Measurements from ENCODE around the gene PCDH9. TPM values are rescaled to one million over a fixed set of nuclear protein-coding genes. Genes with fewer than 3 reads are reported as not detected.

Gene PCDH9
- total and polyA plus RNA-seq, 10 of the 15 experiments (the other 5 are each of a cell fraction or from before 2014, with no cell fraction given) = 0.02 to 2.3 (median 0.05) TPM; not detected in 1

GRCh38 chr13:66774046-66774445 is 456.1 kb downstream of the PCDH9 start:
- H3K79me2 ChIP-seq (ENCODE audit: control insufficient read depth, insufficient read depth, low read length) = no peaks in the 10 kb centered on the region
- no peaks in the 10 kb centered on the region for H3K36me3 ChIP-seq (ENCODE audit: control insufficient read depth in 2 of 2, insufficient read depth in 2 of 2, low read length in 1 of 2)
- SMC1A ChIA-PET (ENCODE audit: uncharacterized antibody, unreplicated experiment) = no interaction called here
- no peak overlapping the region for H3K9ac ChIP-seq (ENCODE audit: control insufficient read depth, insufficient read depth, low read length)
- H2AFZ ChIP-seq (ENCODE audit: control insufficient read depth, low read depth, low read length) = no peak overlapping the region
- intact Hi-C loops (cut with micrococcal nuclease; ENCODE audit: unreplicated experiment) (no loop called here), in situ Hi-C loops (cut with MboI) (no loop called here)
- H3K4me3 ChIP-seq = no peak overlapping the region
- POLR2A ChIA-PET = no interaction called here
- no peaks in the 10 kb centered on the region for H3K9me3 ChIP-seq (replicated peaks; ENCODE audit: control insufficient read depth, insufficient read depth, low read length)
- TF ChIP-seq PAX8 (IDR thresholded peaks at IDR 0.05) = no peak
- TF ChIP-seq EGR1 (IDR thresholded peaks at IDR 0.05; ENCODE audit: borderline replicate concordance in 1 of 2, low read depth in 2 of 2, low read length in 2 of 2) = no peak
- TF ChIP-seq CEBPZ (IDR thresholded peaks at IDR 0.05; ENCODE audit: low read depth, low read length) = no peak
- no peak for TF ChIP-seq ATF2 (IDR thresholded peaks at IDR 0.05; ENCODE audit: low read length)
- TF ChIP-seq STAT1 (conservative IDR thresholded peaks at IDR 0.05) = no peak
- TF ChIP-seq NFXL1 (IDR thresholded peaks at IDR 0.05; ENCODE audit: borderline replicate concordance) = no peak
- no peak for TF ChIP-seq KLF5 (IDR thresholded peaks at IDR 0.05; ENCODE audit: partially characterized antibody)
- TF ChIP-seq BACH1 (IDR thresholded peaks at IDR 0.05; ENCODE audit: borderline replicate concordance) = no peak
- no peak for TF ChIP-seq SMARCA5 (IDR thresholded peaks at IDR 0.05)
- no peaks in the 10 kb centered on the region for H4K20me1 ChIP-seq (ENCODE audit: control insufficient read depth, insufficient read depth)
- FAIRE-seq (no peak), DNase-seq (ENCODE audit: low read depth, low spot score) (no peak), ATAC-seq (no peak)
- WGBS (ENCODE audit: insufficient coverage, insufficient replicate concordance, low lambda C conversion rate, missing lambda C conversion rate) = 24% methylated on average over 2 of the region's 2 CpGs
- no peaks in the 10 kb centered on the region for H3K27me3 ChIP-seq (replicated peaks in 1 of 2; ENCODE audit: control insufficient read depth in 2 of 2, insufficient read depth in 2 of 2, low read length in 1 of 2)
- no peaks in the 10 kb centered on the region for H3K4me1 ChIP-seq (ENCODE audit: control insufficient read depth, insufficient read depth, low read length)
- H3K27ac ChIP-seq (ENCODE audit: control insufficient read depth, insufficient read depth) = no peak overlapping the region
- no TSS peak for BruUV-seq (replicated peaks)
- CTCF ChIA-PET = no interaction called here
- no peak overlapping the region for H3K4me2 ChIP-seq (ENCODE audit: control insufficient read depth, insufficient read depth)
- RAD21 ChIA-PET (ENCODE audit: unreplicated experiment) = no interaction called here
